Measurements from ENCODE around the gene TBC1D9. TPM values are rescaled to one million over a fixed set of nuclear protein-coding genes. Genes with fewer than 3 reads are reported as not detected.

Gene TBC1D9
- total RNA-seq, 4 donors from 2014 or later: 13.0 to 79.2 (median 19.1) TPM

DNA sequence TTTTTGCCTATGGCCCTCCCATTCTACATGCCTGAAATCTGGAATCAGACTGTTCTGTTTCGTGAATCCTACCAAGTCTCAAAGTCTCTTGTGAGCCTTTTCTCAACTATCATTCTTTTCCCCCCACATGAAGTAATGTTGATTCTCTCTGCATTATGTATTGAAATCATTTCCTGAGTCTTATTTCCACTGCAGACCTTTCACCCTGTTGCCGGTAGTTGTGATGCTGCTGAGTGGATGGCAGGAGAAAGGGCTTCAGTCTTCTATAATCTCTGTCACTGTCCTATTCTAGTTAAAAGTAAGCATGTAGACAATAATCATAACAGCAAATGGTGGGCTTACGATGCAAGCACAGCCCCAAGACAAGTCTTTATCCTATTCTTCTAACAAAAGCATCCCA, 75.0 kb downstream of the TBC1D9 start:
- TF ChIP-seq, protein P1, sequence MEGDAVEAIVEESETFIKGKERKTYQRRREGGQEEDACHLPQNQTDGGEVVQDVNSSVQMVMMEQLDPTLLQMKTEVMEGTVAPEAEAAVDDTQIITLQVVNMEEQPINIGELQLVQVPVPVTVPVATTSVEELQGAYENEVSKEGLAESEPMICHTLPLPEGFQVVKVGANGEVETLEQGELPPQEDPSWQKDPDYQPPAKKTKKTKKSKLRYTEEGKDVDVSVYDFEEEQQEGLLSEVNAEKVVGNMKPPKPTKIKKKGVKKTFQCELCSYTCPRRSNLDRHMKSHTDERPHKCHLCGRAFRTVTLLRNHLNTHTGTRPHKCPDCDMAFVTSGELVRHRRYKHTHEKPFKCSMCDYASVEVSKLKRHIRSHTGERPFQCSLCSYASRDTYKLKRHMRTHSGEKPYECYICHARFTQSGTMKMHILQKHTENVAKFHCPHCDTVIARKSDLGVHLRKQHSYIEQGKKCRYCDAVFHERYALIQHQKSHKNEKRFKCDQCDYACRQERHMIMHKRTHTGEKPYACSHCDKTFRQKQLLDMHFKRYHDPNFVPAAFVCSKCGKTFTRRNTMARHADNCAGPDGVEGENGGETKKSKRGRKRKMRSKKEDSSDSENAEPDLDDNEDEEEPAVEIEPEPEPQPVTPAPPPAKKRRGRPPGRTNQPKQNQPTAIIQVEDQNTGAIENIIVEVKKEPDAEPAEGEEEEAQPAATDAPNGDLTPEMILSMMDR (IDR thresholded peaks at IDR 0.05): no peak
- no peak for TF ChIP-seq POLR2A (IDR thresholded peaks at IDR 0.05)
- peaks cover 0 to 22% (median 0%) of the 10 kb centered on the region in 3 donors for H3K36me3 ChIP-seq

DNA sequence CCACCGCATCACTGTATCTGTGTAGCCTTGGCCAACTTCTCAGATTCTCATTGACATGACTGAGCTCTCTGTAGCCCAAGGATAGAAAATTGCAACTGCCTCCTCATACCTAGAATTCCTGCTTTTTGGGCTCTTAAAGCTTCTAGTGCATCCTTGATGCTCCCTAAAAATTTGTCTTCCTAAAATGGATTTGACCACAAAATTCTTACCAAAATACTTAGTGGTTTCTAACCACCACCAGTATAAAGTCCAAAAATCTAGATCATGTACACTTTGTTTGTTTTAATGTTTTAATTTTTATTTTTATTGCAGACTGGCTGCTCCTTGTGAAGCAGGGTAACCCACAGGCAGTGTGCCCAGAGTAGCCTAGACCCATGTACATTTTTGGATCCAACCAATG, 75.5 kb downstream of the TBC1D9 start:
- Histone ChIP-seq H3K36me3 (peaks cover 0 to 21% (median 0%) of the 10 kb centered on the region in 3 donors), H3K4me1 (no peaks in the 10 kb centered on the region), H3K9me3 (no peaks in the 10 kb centered on the region), H3K27me3 (no peaks in the 10 kb centered on the region), H3K4me3 (no peak overlapping the region), H3K27ac (no peak overlapping the region)
- no peak for DNase-seq
- TF ChIP-seq, protein P1 (IDR thresholded peaks at IDR 0.05): no peak
- TF ChIP-seq POLR2A (IDR thresholded peaks at IDR 0.05): no peak

More for the DNA sequence above, 75.0 kb downstream of the TBC1D9 start:
- H3K27ac ChIP-seq: no peak overlapping the region
- H3K9me3 ChIP-seq: no peaks in the 10 kb centered on the region
- no peak overlapping the region for H3K4me3 ChIP-seq
- no peak for DNase-seq
- no peaks in the 10 kb centered on the region for H3K4me1 ChIP-seq
- H3K27me3 ChIP-seq: no peaks in the 10 kb centered on the region

DNA sequence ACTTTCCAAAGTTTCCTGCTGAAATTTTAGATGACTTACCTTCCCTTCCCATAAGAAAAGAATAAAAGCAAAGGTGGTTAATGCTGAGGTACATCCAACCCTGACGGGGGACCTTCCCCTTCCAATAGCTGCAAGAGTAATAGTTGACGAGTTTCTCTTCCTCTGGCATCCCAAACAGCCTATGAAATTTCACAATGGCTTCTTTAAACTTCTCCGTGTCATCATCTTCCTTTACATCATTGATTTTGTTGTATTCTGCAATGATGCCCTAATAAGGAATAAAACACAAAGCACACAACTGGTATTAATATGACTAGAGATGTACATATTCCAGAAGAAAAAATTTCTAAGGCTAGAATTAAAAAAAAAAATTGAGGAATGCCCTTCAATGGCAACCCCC, 76.6 kb downstream of the TBC1D9 start:
- Histone ChIP-seq H3K36me3 (peaks cover 0 to 15% (median 0%) of the 10 kb centered on the region in 3 donors), H3K4me3 (no peak overlapping the region), H3K27me3 (no peaks in the 10 kb centered on the region), H3K27ac (no peak overlapping the region), H3K4me1 (no peaks in the 10 kb centered on the region), H3K9me3 (no peaks in the 10 kb centered on the region)
- DNase-seq: no peak
- TF ChIP-seq, protein P1 (IDR thresholded peaks at IDR 0.05): no peak
- no peak for TF ChIP-seq POLR2A (IDR thresholded peaks at IDR 0.05)

- H3K9me3 ChIP-seq: no peaks in the 10 kb centered on the region
- DNase-seq: no peak
- peak overlapping the region in 1 of 4 donors; percentile 1 for H3K27ac ChIP-seq
- H3K36me3 ChIP-seq: peaks cover 0 to 15% (median 0%) of the 10 kb centered on the region in 3 donors
- no peak overlapping the region for H3K4me3 ChIP-seq
- no peaks in the 10 kb centered on the region for H3K4me1 ChIP-seq
- TF ChIP-seq POLR2A (IDR thresholded peaks at IDR 0.05): no peak
- TF ChIP-seq, protein P1 (IDR thresholded peaks at IDR 0.05): no peak
- H3K27me3 ChIP-seq: no peaks in the 10 kb centered on the region
Observed at GRCh38 chr4:140675599-140676231, 80.5 kb downstream of the TBC1D9 start.

DNA sequence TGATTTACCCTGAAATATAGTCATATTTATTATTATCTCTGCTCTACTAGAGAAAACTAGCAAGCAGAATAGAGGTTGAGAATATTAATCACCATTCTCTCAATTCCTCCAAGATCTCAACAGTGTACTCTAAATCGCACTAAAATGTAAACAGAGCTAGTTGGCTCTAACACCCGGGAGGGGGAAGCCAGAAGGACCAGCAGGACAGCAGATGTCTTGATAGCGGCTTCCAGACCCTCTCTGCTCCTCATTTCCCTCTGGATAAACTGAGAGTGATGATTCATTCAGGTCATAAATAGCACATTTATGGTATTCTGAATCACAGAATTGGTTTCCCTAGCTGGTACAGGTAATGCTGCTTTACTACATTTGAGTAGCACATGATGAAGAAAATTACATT, 82.5 kb downstream of the TBC1D9 start:
- no peak for TF ChIP-seq POLR2A (IDR thresholded peaks at IDR 0.05)
- TF ChIP-seq, protein P1 (IDR thresholded peaks at IDR 0.05): no peak
- Histone ChIP-seq H3K4me1 (no peaks in the 10 kb centered on the region), H3K36me3 (peaks cover 0 to 17% (median 0%) of the 10 kb centered on the region in 3 donors), H3K4me3 (no peak overlapping the region), H3K27ac (no peak overlapping the region), H3K27me3 (no peaks in the 10 kb centered on the region), H3K9me3 (no peaks in the 10 kb centered on the region)
- no peak for DNase-seq
